Neural progenitor cell (in vitro differentiated cells): ENCODE data around the gene GPC4.

ENCODE experiments used
- EZH2 ChIP-seq: fragments of 200-600 bp; sonication (generic); IDR thresholded peaks from 2 replicates; pipeline ENCODE4 v1.6.1; 2017; ENCODE audit warnings: antibody characterized with exemption, mild to moderate bottlenecking, moderate library complexity
- EZH2phosphoT487 ChIP-seq: fragments of 200-600 bp; sonication (generic); IDR thresholded peaks from 2 replicates; pipeline ENCODE4 v1.6.1; 2017; ENCODE audit warnings: antibody characterized with exemption
- TF ChIP-seq, protein P1 (sequence below): fragments of 200-600 bp; sonication (generic); IDR thresholded peaks from 2 replicates; pipeline ENCODE4 v1.5.1; 2017; ENCODE audit warnings: antibody characterized with exemption, mild to moderate bottlenecking

- TF ChIP-seq, protein P1, sequence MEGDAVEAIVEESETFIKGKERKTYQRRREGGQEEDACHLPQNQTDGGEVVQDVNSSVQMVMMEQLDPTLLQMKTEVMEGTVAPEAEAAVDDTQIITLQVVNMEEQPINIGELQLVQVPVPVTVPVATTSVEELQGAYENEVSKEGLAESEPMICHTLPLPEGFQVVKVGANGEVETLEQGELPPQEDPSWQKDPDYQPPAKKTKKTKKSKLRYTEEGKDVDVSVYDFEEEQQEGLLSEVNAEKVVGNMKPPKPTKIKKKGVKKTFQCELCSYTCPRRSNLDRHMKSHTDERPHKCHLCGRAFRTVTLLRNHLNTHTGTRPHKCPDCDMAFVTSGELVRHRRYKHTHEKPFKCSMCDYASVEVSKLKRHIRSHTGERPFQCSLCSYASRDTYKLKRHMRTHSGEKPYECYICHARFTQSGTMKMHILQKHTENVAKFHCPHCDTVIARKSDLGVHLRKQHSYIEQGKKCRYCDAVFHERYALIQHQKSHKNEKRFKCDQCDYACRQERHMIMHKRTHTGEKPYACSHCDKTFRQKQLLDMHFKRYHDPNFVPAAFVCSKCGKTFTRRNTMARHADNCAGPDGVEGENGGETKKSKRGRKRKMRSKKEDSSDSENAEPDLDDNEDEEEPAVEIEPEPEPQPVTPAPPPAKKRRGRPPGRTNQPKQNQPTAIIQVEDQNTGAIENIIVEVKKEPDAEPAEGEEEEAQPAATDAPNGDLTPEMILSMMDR = no peak
- no peak for TF ChIP-seq EZH2
- TF ChIP-seq EZH2phosphoT487 = no peak
Measured at GRCh38 chrX:133413218-133413925, 1.9 kb downstream of the GPC4 start.
